CD8-positive, alpha-beta memory T cell (primary cell): Measurements from ENCODE around the gene SEC14L3. TPM values are rescaled to one million over a fixed set of nuclear protein-coding genes. Genes with fewer than 3 reads are reported as not detected.
A peak's percentile ranks its signal among the peaks of the same experiment; 100 is the strongest.

Experiments
- CTCF ChIA-PET: fragments of 350-600 bp; sonication (Branson Sonifier 250); formaldehyde crosslinking; loops from one replicate; lab custom pipeline; 2021; ENCODE audit warnings: antibody characterized with exemption; lab: Charles Lee
- POLR2A ChIA-PET: fragments of 350-600 bp; sonication (Branson Sonifier 250); formaldehyde crosslinking; loops from one replicate; lab custom pipeline; 2021; ENCODE audit warnings: antibody characterized with exemption; lab: Charles Lee
- DNase-seq, 5 donors: peaks; one replicate each; pipeline versions ENCODE4 v3.0.0 to v3.0.0-alpha.2; 2020 to 2022; ENCODE audit warnings: mixed read lengths in 1 of 5
- H3K27ac ChIP-seq: one replicate; pipeline ENCODE4 v1.7.0; 2013; ENCODE audit warnings: low read depth, mild to moderate bottlenecking, low read length, moderate library complexity
- H3K27me3 ChIP-seq: 2 replicates; pipeline ENCODE4 v1.7.0; 2013; ENCODE audit warnings: low read length, mild to moderate bottlenecking; ENCODE audit not compliant: insufficient read depth, poor library complexity, severe bottlenecking
- H3K36me3 ChIP-seq: 2 replicates; pipeline ENCODE4 v1.7.0; 2013; ENCODE audit warnings: mild to moderate bottlenecking, low read length, moderate library complexity; ENCODE audit not compliant: insufficient read depth
- H3K4me1 ChIP-seq: 2 replicates; pipeline ENCODE4 v1.7.0; 2013; ENCODE audit warnings: mild to moderate bottlenecking, low read length, moderate library complexity; ENCODE audit not compliant: insufficient read depth
- H3K4me3 ChIP-seq: 2 replicates; pipeline ENCODE4 v1.7.0; 2013; ENCODE audit warnings: mild to moderate bottlenecking, low read length
- H3K9me3 ChIP-seq: 2 replicates; pipeline ENCODE4 v1.7.0; 2013; ENCODE audit warnings: mild to moderate bottlenecking, low read length
- H3K27ac Mint-ChIP-seq, 8 donors: one replicate each; pipeline ENCODE4 v1.8.0; 2020 to 2021; ENCODE audit warnings: mixed read lengths in 8 of 8, mild to moderate bottlenecking in 6 of 8, inconsistent platforms in 3 of 8, moderate library complexity in 3 of 8
- H3K27me3 Mint-ChIP-seq, 2 donors: one replicate each; pipeline ENCODE4 v1.8.0; 2020 to 2021; ENCODE audit warnings: mixed read lengths in 2 of 2, mild to moderate bottlenecking in 1 of 2, moderate library complexity in 1 of 2
- H3K36me3 Mint-ChIP-seq, 3 donors: one replicate each; pipeline ENCODE4 v1.8.0; 2020 to 2021; ENCODE audit warnings: mixed read lengths in 3 of 3, inconsistent platforms in 1 of 3, mild to moderate bottlenecking in 1 of 3
- H3K4me1 Mint-ChIP-seq, 3 donors: one replicate each; pipeline ENCODE4 v1.8.0; 2020 to 2021; ENCODE audit warnings: mixed read lengths in 3 of 3, inconsistent platforms in 1 of 3, mild to moderate bottlenecking in 1 of 3
- H3K4me3 Mint-ChIP-seq, 7 donors: one replicate each; pipeline ENCODE4 v1.8.0; 2020 to 2021; ENCODE audit warnings: mixed read lengths in 7 of 7, mild to moderate bottlenecking in 6 of 7, moderate library complexity in 4 of 7, inconsistent platforms in 2 of 7
- H3K9me3 Mint-ChIP-seq, 5 donors: one replicate each; pipeline ENCODE4 v1.8.0; 2020 to 2022; ENCODE audit warnings: mixed read lengths in 5 of 5, mild to moderate bottlenecking in 3 of 5, moderate library complexity in 2 of 5, inconsistent platforms in 1 of 5
- polyA plus RNA-seq: library from polyadenylated mRNA; unstranded; fragments of 300-500 nt; fragmentation: Illumina TruSeq; gene quantifications from one replicate; pipeline ENCODE4 v1.2.3, GENCODE V29; 2021
- total RNA-seq, 2 experiments: library from RNA; stranded (reverse); gene quantifications; one replicate each; pipeline ENCODE4 v1.2.3, GENCODE V29; 2021

SEC14L3 gene
- total and polyA plus RNA-seq, 3 experiments from 2014 or later, result not detected

DNA sequence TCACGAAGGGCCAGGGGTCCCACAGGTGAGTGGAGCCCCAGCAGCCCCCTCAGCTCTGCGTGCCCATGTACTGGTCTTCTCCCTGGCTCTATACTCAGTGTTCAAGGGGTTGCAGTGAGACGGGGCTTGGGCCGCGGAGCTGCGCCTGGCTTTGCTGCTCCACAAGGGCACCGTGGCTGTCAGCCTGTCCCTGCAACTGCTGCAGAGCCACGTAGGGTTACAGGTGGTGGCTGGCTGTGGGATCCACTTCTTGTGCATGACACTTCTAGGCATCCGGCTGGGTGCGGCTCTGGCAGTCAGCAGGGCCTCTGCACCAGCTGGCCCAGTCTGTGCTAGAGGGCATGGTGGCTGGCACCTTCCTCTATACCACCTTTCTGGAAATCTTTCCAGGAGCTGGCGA lies 32.0 kb downstream of the SEC14L3 start:
- H3K4me3 Mint-ChIP-seq, result no peak overlapping the region
- peaks cover 57 to 69% of the 10 kb centered on the region in 2 donors for H3K27me3 Mint-ChIP-seq
- no peak for DNase-seq
- Histone ChIP-seq H3K4me1 (peaks cover 27% of the 10 kb centered on the region), H3K27ac (no peak overlapping the region), H3K4me3 (no peak overlapping the region), H3K36me3 (no peaks in the 10 kb centered on the region), H3K27me3 (peaks cover 9% of the 10 kb centered on the region), H3K9me3 (no peaks in the 10 kb centered on the region)
- CTCF ChIA-PET, result interaction anchor here (4.2 kb wide), 1 partner anchor 14 kb away, joined by 37 read pairs; the partner anchor contains the start of gene MTFP1
- peaks cover 4 to 15% (median 12%) of the 10 kb centered on the region in 3 donors for H3K36me3 Mint-ChIP-seq
- H3K27ac Mint-ChIP-seq, result peak overlapping the region in 4 of 8 donors; percentile 31 to 86 (median 50)
- peaks cover 28 to 41% (median 36%) of the 10 kb centered on the region in 3 donors for H3K4me1 Mint-ChIP-seq
- POLR2A ChIA-PET, result no interaction called here
- peaks cover 8 to 24% (median 24%) of the 10 kb centered on the region in 5 donors for H3K9me3 Mint-ChIP-seq

GRCh38 chr22:30439226-30439625 lies 32.6 kb downstream of the SEC14L3 start:
- Mint-ChIP-seq H3K4me1 (peaks cover 31 to 46% (median 41%) of the 10 kb centered on the region in 3 donors), H3K9me3 (peaks cover 8 to 24% (median 24%) of the 10 kb centered on the region in 5 donors), H3K27me3 (peaks cover 53 to 63% of the 10 kb centered on the region in 2 donors), H3K36me3 (peaks cover 4 to 15% (median 13%) of the 10 kb centered on the region in 3 donors), H3K27ac (peak overlapping the region in 2 of 8 donors; percentile 44 to 68), H3K4me3 (no peak overlapping the region)
- CTCF ChIA-PET, result interaction anchor here (4.2 kb wide), 1 partner anchor 14 kb away, joined by 37 read pairs; the partner anchor contains the start of gene MTFP1
- DNase-seq, result no peak
- H3K9me3 ChIP-seq, result no peaks in the 10 kb centered on the region
- H3K4me1 ChIP-seq, result peaks cover 33% of the 10 kb centered on the region
- H3K27me3 ChIP-seq, result peaks cover 9% of the 10 kb centered on the region
- H3K36me3 ChIP-seq, result no peaks in the 10 kb centered on the region
- H3K27ac ChIP-seq, result no peak overlapping the region
- H3K4me3 ChIP-seq, result no peak overlapping the region
- POLR2A ChIA-PET, result no interaction called here

GRCh38 chr22:30438559-30438958 lies 33.3 kb downstream of the SEC14L3 start:
- ChIA-PET POLR2A (no interaction called here), CTCF (interaction anchor here (1.4 to 4.2 kb wide), 2 partner anchors 13 to 51 kb away, joined by 3 to 37 read pairs; partner anchors contain the start of gene MTFP1)
- Mint-ChIP-seq H3K36me3 (peaks cover 4 to 15% (median 13%) of the 10 kb centered on the region in 3 donors), H3K9me3 (peaks cover 8 to 24% (median 24%) of the 10 kb centered on the region in 5 donors), H3K4me1 (peaks cover 31 to 47% (median 41%) of the 10 kb centered on the region in 3 donors), H3K27ac (peak overlapping the region in 6 of 8 donors; percentile 11 to 92 (median 46)), H3K27me3 (peaks cover 53 to 57% of the 10 kb centered on the region in 2 donors), H3K4me3 (peak overlapping the region in 1 of 7 donors; percentile 7)
- H3K9me3 ChIP-seq, result no peaks in the 10 kb centered on the region
- no peak for DNase-seq
- no peaks in the 10 kb centered on the region for H3K36me3 ChIP-seq
- H3K27ac ChIP-seq, result no peak overlapping the region
- peaks cover 9% of the 10 kb centered on the region for H3K27me3 ChIP-seq
- H3K4me1 ChIP-seq, result peaks cover 33% of the 10 kb centered on the region
- no peak overlapping the region for H3K4me3 ChIP-seq

DNA sequence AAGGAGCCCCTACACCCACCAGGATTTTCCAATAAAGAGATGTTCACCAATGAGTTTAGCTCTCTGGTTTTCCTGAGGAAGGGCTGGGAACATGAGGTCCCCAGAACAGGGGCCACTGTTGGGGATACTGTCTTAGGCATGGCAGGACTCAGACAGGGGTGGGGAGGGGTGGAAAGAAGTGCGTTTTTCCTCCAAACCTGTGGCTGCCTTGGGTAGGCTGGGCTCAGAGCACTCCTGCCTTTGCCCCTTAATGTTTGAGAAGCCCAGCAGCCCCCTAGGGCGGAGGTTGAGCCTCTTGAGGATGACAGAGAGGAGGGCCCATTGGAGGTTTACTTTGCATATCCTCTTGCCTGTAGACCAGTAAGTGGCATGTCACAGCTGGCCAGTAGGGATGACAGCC lies 35.6 kb downstream of the SEC14L3 start:
- H3K27me3 ChIP-seq, result peaks cover 9% of the 10 kb centered on the region
- Mint-ChIP-seq H3K4me1 (peaks cover 21 to 30% (median 25%) of the 10 kb centered on the region in 3 donors), H3K27ac (peak overlapping the region; percentile 89 to 100 (median 98)), H3K4me3 (peak overlapping the region; percentile 50 to 93 (median 72)), H3K36me3 (peaks cover 4 to 15% (median 12%) of the 10 kb centered on the region in 3 donors), H3K27me3 (peaks cover 38% of the 10 kb centered on the region in 2 donors), H3K9me3 (peaks cover 6 to 16% (median 14%) of the 10 kb centered on the region in 5 donors)
- ChIA-PET POLR2A (interaction anchor here (1.5 kb wide), 1 partner anchor 12 kb away, joined by 6 read pairs; no protein-coding TSS in a partner anchor), CTCF (interaction anchor here (0.6 to 4.2 kb wide), 4 partner anchors 9 to 113 kb away, joined by 4 to 37 read pairs (median 4); partner anchors contain the start of gene MTFP1)
- H3K4me1 ChIP-seq, result peaks cover 22% of the 10 kb centered on the region
- no peaks in the 10 kb centered on the region for H3K9me3 ChIP-seq
- H3K36me3 ChIP-seq, result no peaks in the 10 kb centered on the region
- peak overlapping the region; percentile 58 for H3K4me3 ChIP-seq
- H3K27ac ChIP-seq, result peak overlapping the region; percentile 62
- DNase-seq, result no peak

DNA sequence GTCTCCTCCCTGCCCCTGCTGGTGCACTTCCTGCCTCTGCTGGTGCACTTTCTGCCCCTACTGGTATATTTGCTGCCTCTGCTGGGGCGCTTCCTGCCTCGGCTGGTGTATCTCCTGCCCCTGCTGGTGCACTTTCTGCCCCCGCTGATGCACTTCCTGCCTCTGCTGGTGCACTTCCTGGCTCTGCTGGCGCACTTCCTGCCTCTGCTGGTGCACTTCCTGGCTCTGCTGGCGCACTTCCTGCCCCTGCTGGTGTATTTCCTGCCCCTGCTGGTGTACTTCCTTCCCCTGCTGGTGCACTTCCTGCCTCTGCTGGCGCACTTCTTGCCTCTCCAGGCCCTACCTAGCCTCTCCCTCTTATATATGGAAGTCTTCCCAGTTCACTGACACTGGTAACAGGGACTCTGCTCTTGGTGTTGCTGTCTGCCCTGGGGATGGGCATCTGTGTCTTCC lies 36.1 kb downstream of the SEC14L3 start:
- Histone ChIP-seq H3K4me3 (peak overlapping the region; percentile 58), H3K9me3 (no peaks in the 10 kb centered on the region), H3K36me3 (no peaks in the 10 kb centered on the region), H3K27ac (peak overlapping the region; percentile 62), H3K4me1 (peaks cover 22% of the 10 kb centered on the region), H3K27me3 (peaks cover 9% of the 10 kb centered on the region)
- Mint-ChIP-seq H3K4me3 (peak overlapping the region; percentile 50 to 93 (median 72)), H3K36me3 (peaks cover 4 to 15% (median 12%) of the 10 kb centered on the region in 3 donors), H3K9me3 (peaks cover 6 to 15% (median 10%) of the 10 kb centered on the region in 5 donors), H3K27me3 (peaks cover 33% of the 10 kb centered on the region in 2 donors), H3K27ac (peak overlapping the region; percentile 89 to 100 (median 98)), H3K4me1 (peaks cover 18 to 27% (median 25%) of the 10 kb centered on the region in 3 donors)
- POLR2A ChIA-PET, result interaction anchor here (1.5 kb wide), 1 partner anchor 12 kb away, joined by 6 read pairs; no protein-coding TSS in a partner anchor
- peak; percentile 77 to 95 (median 94) for DNase-seq
- CTCF ChIA-PET, result interaction anchor here (0.6 to 4.2 kb wide), 4 partner anchors 9 to 113 kb away, joined by 4 to 37 read pairs (median 4); partner anchors contain the start of gene MTFP1

- peaks cover 22% of the 10 kb centered on the region for H3K4me1 ChIP-seq
- no peak for DNase-seq
- Mint-ChIP-seq H3K4me3 (peak overlapping the region in 3 of 7 donors; percentile 50 to 93 (median 68)), H3K27ac (peak overlapping the region; percentile 89 to 100 (median 98)), H3K36me3 (peaks cover 5 to 15% (median 13%) of the 10 kb centered on the region in 3 donors), H3K27me3 (peaks cover 24 to 27% of the 10 kb centered on the region in 2 donors), H3K9me3 (peaks cover 6 to 15% (median 10%) of the 10 kb centered on the region in 5 donors), H3K4me1 (peaks cover 18 to 27% (median 25%) of the 10 kb centered on the region in 3 donors)
- H3K27ac ChIP-seq, result peak overlapping the region; percentile 58
- no peaks in the 10 kb centered on the region for H3K9me3 ChIP-seq
- H3K27me3 ChIP-seq, result peaks cover 9% of the 10 kb centered on the region
- ChIA-PET POLR2A (interaction anchor here (0.8 to 1.7 kb wide), 2 partner anchors 9 to 11 kb away, joined by 3 to 13 read pairs; partner anchors contain the start of gene MTFP1), CTCF (interaction anchor here (0.9 to 3.3 kb wide), 3 partner anchors 11 to 51 kb away, joined by 4 to 23 read pairs (median 6); partner anchors contain the start of genes MTFP1 and SEC14L2)
- no peaks in the 10 kb centered on the region for H3K36me3 ChIP-seq
- H3K4me3 ChIP-seq, result peak overlapping the region; percentile 1
Observed at GRCh38 chr22:30434843-30435242, 37.0 kb downstream of the SEC14L3 start.

- H3K9me3 ChIP-seq, result no peaks in the 10 kb centered on the region
- Mint-ChIP-seq H3K4me1 (peaks cover 18 to 27% (median 25%) of the 10 kb centered on the region in 3 donors), H3K4me3 (no peak overlapping the region), H3K36me3 (peaks cover 5 to 18% (median 15%) of the 10 kb centered on the region in 3 donors), H3K9me3 (peaks cover 6 to 15% (median 10%) of the 10 kb centered on the region in 5 donors), H3K27me3 (peaks cover 17 to 18% of the 10 kb centered on the region in 2 donors), H3K27ac (peak overlapping the region in 4 of 8 donors; percentile 89 to 100 (median 98))
- H3K27me3 ChIP-seq, result peaks cover 9% of the 10 kb centered on the region
- no peaks in the 10 kb centered on the region for H3K36me3 ChIP-seq
- CTCF ChIA-PET, result interaction anchor here (2.3 to 3.3 kb wide), 2 partner anchors 10 to 52 kb away, joined by 6 to 23 read pairs; partner anchors contain the start of gene MTFP1
- DNase-seq, result no peak
- H3K4me3 ChIP-seq, result no peak overlapping the region
- POLR2A ChIA-PET, result interaction anchor here (1.7 kb wide), 1 partner anchor 10 kb away, joined by 13 read pairs; no protein-coding TSS in a partner anchor
- H3K4me1 ChIP-seq, result peaks cover 22% of the 10 kb centered on the region
- H3K27ac ChIP-seq, result no peak overlapping the region
Observed at GRCh38 chr22:30433773-30434172, 38.0 kb downstream of the SEC14L3 start.
